MM.1S (cell line): ENCODE data around the gene LACRT.

Experiments
- DNase-seq: peaks from one replicate; pipeline ENCODE4 v3.0.0-alpha.2; 2015
- H2AFZ ChIP-seq: fragments of 300-600 bp; sonication (generic); 2 replicates; pipeline ENCODE4 v1.6.0; 2016; ENCODE audit warnings: antibody characterized with exemption, low read length
- H3F3A ChIP-seq: fragments of 300-600 bp; sonication (generic); 2 replicates; pipeline ENCODE4 v1.6.1; 2016; ENCODE audit warnings: mild to moderate bottlenecking, antibody characterized with exemption, low read length, moderate library complexity, mixed read lengths; ENCODE audit not compliant: insufficient read depth
- H3K27ac ChIP-seq: fragments of 300-600 bp; sonication (generic); 2 replicates; pipeline ENCODE4 v1.5.1; 2016; ENCODE audit warnings: mild to moderate bottlenecking, low read length
- H3K27me3 ChIP-seq: fragments of 300-600 bp; sonication (generic); replicated peaks from 2 replicates; pipeline ENCODE4 v1.6.0; 2016; ENCODE audit warnings: low read length; ENCODE audit not compliant: insufficient read depth
- H3K36me3 ChIP-seq: fragments of 300-600 bp; sonication (generic); replicated peaks from 2 replicates; pipeline ENCODE4 v1.6.1; 2016; ENCODE audit warnings: mild to moderate bottlenecking, low read length, mixed read lengths; ENCODE audit not compliant: insufficient read depth
- H3K4me1 ChIP-seq: fragments of 300-600 bp; sonication (generic); 2 replicates; pipeline ENCODE4 v1.6.1; 2016; ENCODE audit warnings: low read length, mixed read lengths
- H3K4me2 ChIP-seq: fragments of 300-600 bp; sonication (generic); 2 replicates; pipeline ENCODE4 v1.6.0; 2016; ENCODE audit warnings: low read depth, low read length
- H3K4me3 ChIP-seq: fragments of 300-600 bp; sonication (generic); 2 replicates; pipeline ENCODE4 v1.5.1; 2016; ENCODE audit warnings: low read length, mixed read lengths
- H3K79me2 ChIP-seq: fragments of 300-600 bp; sonication (generic); 2 replicates; pipeline ENCODE4 v1.6.1; 2016; ENCODE audit warnings: mixed run types, low read length, mixed read lengths
- H3K9ac ChIP-seq: fragments of 300-600 bp; sonication (generic); 2 replicates; pipeline ENCODE4 v1.6.1; 2016; ENCODE audit warnings: low read length, mixed read lengths
- H3K9me2 ChIP-seq: fragments of 300-600 bp; sonication (generic); replicated peaks from 2 replicates; pipeline ENCODE4 v1.6.1; 2016; ENCODE audit warnings: mild to moderate bottlenecking, low read length, mixed read lengths; ENCODE audit not compliant: insufficient read depth
- H3K9me3 ChIP-seq: fragments of 300-600 bp; sonication (generic); replicated peaks from 2 replicates; pipeline ENCODE4 v1.6.1; 2016; ENCODE audit warnings: mild to moderate bottlenecking, low read length, mixed read lengths; ENCODE audit not compliant: insufficient read depth
- H4K20me1 ChIP-seq: fragments of 300-600 bp; sonication (generic); 2 replicates; pipeline ENCODE4 v1.6.1; 2016; ENCODE audit warnings: mild to moderate bottlenecking, low read length, moderate library complexity, mixed read lengths; ENCODE audit not compliant: insufficient read depth
- CTCF ChIP-seq: fragments of 300-600 bp; sonication (generic); IDR thresholded peaks from 2 replicates; pipeline ENCODE4 v1.5.1; 2016; ENCODE audit warnings: antibody characterized with exemption, low read length, mixed read lengths
- EZH2 ChIP-seq: fragments of 300-600 bp; sonication (generic); optimal IDR thresholded peaks from 2 replicates; pipeline ENCODE3; 2017; ENCODE audit warnings: low read depth, mild to moderate bottlenecking, antibody characterized with exemption, low read length, mixed read lengths
- EZH2phosphoT487 ChIP-seq: fragments of 300-600 bp; sonication (generic); IDR thresholded peaks from 2 replicates; pipeline ENCODE4 v1.6.1; 2018; ENCODE audit warnings: antibody characterized with exemption, low read length

LACRT gene

DNA sequence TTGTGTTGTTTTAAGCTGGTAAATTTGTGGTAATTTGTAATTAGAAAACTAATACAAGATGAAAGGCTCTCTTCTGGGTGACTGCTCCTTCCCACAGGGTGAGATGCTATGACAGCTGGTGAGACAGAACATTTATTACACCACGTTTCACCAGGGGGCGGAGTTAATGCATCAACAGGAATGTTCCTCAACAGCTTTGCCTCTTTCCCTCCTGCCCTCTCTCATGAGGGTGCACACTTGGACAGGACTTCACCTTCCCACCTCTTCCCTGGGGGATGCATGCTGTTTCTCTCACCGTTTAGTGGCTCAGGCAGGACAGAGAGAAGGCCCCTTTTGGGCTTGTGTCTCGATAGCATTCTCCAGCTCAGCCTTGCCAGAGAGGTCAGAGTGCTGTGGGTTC, 32.9 kb downstream of the LACRT start:
- no peak overlapping the region for H3K9ac ChIP-seq
- H3K27ac ChIP-seq = no peak overlapping the region
- no peaks in the 10 kb centered on the region for H3K9me3 ChIP-seq
- H4K20me1 ChIP-seq = no peaks in the 10 kb centered on the region
- peaks cover 4% of the 10 kb centered on the region; the same call in 1 of the 2 replicates for H3F3A ChIP-seq
- peak overlapping the region; percentile 6; the same call in 1 of the 2 replicates for H3K4me3 ChIP-seq
- no peaks in the 10 kb centered on the region for H3K36me3 ChIP-seq
- no peaks in the 10 kb centered on the region for H3K9me2 ChIP-seq
- H3K27me3 ChIP-seq = no peaks in the 10 kb centered on the region
- TF ChIP-seq CTCF (no peak), EZH2 (no peak), EZH2phosphoT487 (no peak)
- H3K79me2 ChIP-seq = no peaks in the 10 kb centered on the region
- H2AFZ ChIP-seq = peak overlapping the region; percentile 60
- H3K4me1 ChIP-seq = peaks cover 10% of the 10 kb centered on the region; the same call in 1 of the 2 replicates
- DNase-seq = peak; percentile 36
- peak overlapping the region; percentile 44 for H3K4me2 ChIP-seq

GRCh38 chr12:54598970-54599369, 35.7 kb downstream of the LACRT start:
- H3K79me2 ChIP-seq = no peaks in the 10 kb centered on the region
- H4K20me1 ChIP-seq = no peaks in the 10 kb centered on the region
- no peaks in the 10 kb centered on the region for H3K9me3 ChIP-seq
- peaks cover 10% of the 10 kb centered on the region; the same call in 1 of the 2 replicates for H3K4me1 ChIP-seq
- H3K27me3 ChIP-seq = no peaks in the 10 kb centered on the region
- no peak overlapping the region for H3K27ac ChIP-seq
- H3K9me2 ChIP-seq = no peaks in the 10 kb centered on the region
- H3K4me2 ChIP-seq = no peak overlapping the region
- no peaks in the 10 kb centered on the region for H3K36me3 ChIP-seq
- DNase-seq = no peak
- peaks cover 4% of the 10 kb centered on the region; the same call in 1 of the 2 replicates for H3F3A ChIP-seq
- TF ChIP-seq EZH2 (no peak), CTCF (no peak), EZH2phosphoT487 (no peak)
- H2AFZ ChIP-seq = no peak overlapping the region
- H3K9ac ChIP-seq = no peak overlapping the region
- H3K4me3 ChIP-seq = no peak overlapping the region

DNA sequence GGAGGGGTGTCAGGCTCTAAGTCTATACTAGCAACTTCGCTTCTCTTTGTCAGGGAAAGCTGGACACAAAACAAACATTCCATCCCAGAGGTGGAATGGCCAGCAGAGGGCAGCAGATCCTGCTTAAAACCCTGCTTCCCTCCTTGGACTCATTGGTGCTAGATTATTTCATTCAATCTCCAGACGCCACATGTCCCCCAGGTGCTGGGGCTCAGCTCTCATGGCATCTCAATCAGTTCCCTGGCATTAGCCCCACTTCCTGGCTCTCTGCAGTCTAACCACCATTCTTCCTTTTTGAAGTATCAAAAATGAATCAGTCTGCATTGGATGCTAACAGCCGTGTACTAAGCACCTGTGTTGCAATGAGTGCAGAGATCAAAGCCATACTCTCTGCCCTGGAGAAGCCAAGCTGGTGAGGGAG, 38.2 kb downstream of the LACRT start:
- H3K36me3 ChIP-seq = no peaks in the 10 kb centered on the region
- no peaks in the 10 kb centered on the region for H3K79me2 ChIP-seq
- no peaks in the 10 kb centered on the region for H4K20me1 ChIP-seq
- H3F3A ChIP-seq = 0 out of 2 replicates have a peak, but pooled peaks cover 2% of the 10 kb centered on the region
- H3K27ac ChIP-seq = no peak overlapping the region
- no peak overlapping the region for H3K4me2 ChIP-seq
- H3K4me3 ChIP-seq = no peak overlapping the region
- no peaks in the 10 kb centered on the region for H3K9me2 ChIP-seq
- H2AFZ ChIP-seq = no peak overlapping the region
- no peaks in the 10 kb centered on the region for H3K27me3 ChIP-seq
- peak; percentile 43 for DNase-seq
- no peak overlapping the region for H3K9ac ChIP-seq
- H3K9me3 ChIP-seq = no peaks in the 10 kb centered on the region
- TF ChIP-seq EZH2phosphoT487 (no peak), CTCF (peak; percentile 86)
- peaks cover 7% of the 10 kb centered on the region for H3K4me1 ChIP-seq
